BLaER1 (cell line): ENCODE measurements around the gene LRRFIP1.
"Not testable (repeated sequence)": the region's sequence is repeated elsewhere in the genome, so short reads cannot be mapped to it uniquely, and the experiment has no call there.

Experiments
- H3K27ac ChIP-seq: shearing (Covaris generic); formaldehyde crosslinking; 2 replicates; pipeline ENCODE4 v1.8.1; 2022
- H3K27me3 ChIP-seq: shearing (Covaris generic); formaldehyde crosslinking; 2 replicates; pipeline ENCODE4 v1.8.1; 2022
- H3K36me3 ChIP-seq: shearing (Covaris generic); formaldehyde crosslinking; 2 replicates; pipeline ENCODE4 v1.8.1; 2022
- H3K4me1 ChIP-seq: shearing (Covaris generic); formaldehyde crosslinking; 2 replicates; pipeline ENCODE4 v1.8.1; 2022
- H3K4me2 ChIP-seq: shearing (Covaris generic); formaldehyde crosslinking; 2 replicates; pipeline ENCODE4 v1.8.1; 2022
- H3K4me3 ChIP-seq: shearing (Covaris generic); formaldehyde crosslinking; 2 replicates; pipeline ENCODE4 v1.8.1; 2022
- H3K9ac ChIP-seq: shearing (Covaris generic); formaldehyde crosslinking; 2 replicates; pipeline ENCODE4 v1.8.1; 2022
- H3K9me3 ChIP-seq: shearing (Covaris generic); formaldehyde crosslinking; 2 replicates; pipeline ENCODE4 v1.8.1; 2022
- H4K20me1 ChIP-seq: shearing (Covaris generic); formaldehyde crosslinking; 2 replicates; pipeline ENCODE4 v1.8.1; 2022
- Cebpa-rat ChIP-seq: shearing (Covaris generic); IDR thresholded peaks from 2 replicates; pipeline ENCODE4 v1.8.1; 2022

LRRFIP1 gene

DNA sequence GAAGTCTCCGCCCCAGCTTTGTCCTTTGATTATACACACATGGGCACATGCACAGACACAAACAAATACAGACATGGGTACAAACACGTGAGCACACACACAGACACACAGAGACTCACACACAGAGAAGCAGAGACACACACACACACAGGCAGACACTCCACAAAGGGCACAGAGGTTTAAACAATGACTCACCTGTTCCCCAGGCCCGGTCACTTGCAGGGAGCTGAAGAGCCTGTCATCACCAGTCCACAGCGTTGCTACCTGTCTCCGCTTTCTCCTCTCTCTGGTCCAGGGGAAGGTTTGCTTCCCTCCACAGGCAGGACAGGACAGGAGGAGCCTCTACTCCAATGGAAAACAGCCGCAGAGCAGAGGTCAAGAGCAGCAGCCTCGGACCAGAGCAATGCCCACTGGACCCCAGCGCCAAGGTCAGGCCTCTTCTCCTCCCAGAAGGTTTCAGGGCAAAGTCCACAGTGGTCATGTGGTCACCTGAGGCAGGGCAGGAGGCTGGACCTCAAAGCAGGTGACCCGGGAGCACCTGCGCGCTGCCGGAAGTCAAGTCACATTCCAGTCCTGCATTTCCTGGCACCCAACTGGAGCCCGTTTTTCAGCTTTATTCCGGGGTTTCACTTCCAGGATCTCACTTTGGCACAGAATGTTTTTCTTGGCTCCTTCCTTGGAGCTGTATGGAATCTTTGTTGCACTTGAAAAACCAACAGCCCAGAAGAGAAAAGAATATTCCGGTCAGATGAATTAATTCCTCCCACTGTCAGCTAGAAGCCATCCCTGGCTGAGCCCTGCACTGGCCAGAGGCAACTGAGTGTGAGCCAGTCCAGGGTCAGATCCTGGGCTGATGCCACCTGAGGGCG is 36.9 kb upstream of the LRRFIP1 start, which contains the start of gene RAB17:
Gene RAB17 (minus strand): TSS at position 463 of the 869 bp plus-strand sequence. CDS start 4,580 bp downstream, outside the sequence.
- peak within 1 kb of the TSS; percentile 97 for H3K4me2 ChIP-seq
- H3K36me3 ChIP-seq: peaks cover 55% of the 10 kb centered on the region
- H3K27ac ChIP-seq: peak within 1 kb of the TSS; percentile 92
- H3K4me3 ChIP-seq: peak within 1 kb of the TSS; percentile 58
- peaks cover 100% of the 10 kb centered on the region for H3K4me1 ChIP-seq
- peaks cover 53% of the 10 kb centered on the region for H4K20me1 ChIP-seq
- H3K9ac ChIP-seq: peak within 1 kb of the TSS; percentile 87; the same call in 1 of the 2 replicates
- no peak for TF ChIP-seq Cebpa-rat
- no peaks in the 10 kb centered on the region for H3K9me3 ChIP-seq
- H3K27me3 ChIP-seq: no peaks in the 10 kb centered on the region

- H3K27me3 ChIP-seq: no peaks in the 10 kb centered on the region
- H3K27ac ChIP-seq: peak overlapping the region; percentile 92
- peak overlapping the region; percentile 87; the same call in 1 of the 2 replicates for H3K9ac ChIP-seq
- no peaks in the 10 kb centered on the region for H3K9me3 ChIP-seq
- H3K4me1 ChIP-seq: peaks cover 100% of the 10 kb centered on the region
- H4K20me1 ChIP-seq: peaks cover 45% of the 10 kb centered on the region
- peak overlapping the region; percentile 97 for H3K4me2 ChIP-seq
- peaks cover 47% of the 10 kb centered on the region for H3K36me3 ChIP-seq
- peak overlapping the region; percentile 58 for H3K4me3 ChIP-seq
- no peak for TF ChIP-seq Cebpa-rat
These were observed 36.1 kb upstream of the LRRFIP1 start for GRCh38 chr2:237591141-237591881.

- Histone ChIP-seq H3K4me1 (peaks cover 100% of the 10 kb centered on the region), H3K27ac (peak overlapping the region; percentile 92), H4K20me1 (peaks cover 33% of the 10 kb centered on the region), H3K9ac (peak overlapping the region; percentile 87), H3K36me3 (peaks cover 41% of the 10 kb centered on the region), H3K4me3 (peak overlapping the region; percentile 70; the same call in 1 of the 2 replicates), H3K9me3 (no peaks in the 10 kb centered on the region), H3K27me3 (no peaks in the 10 kb centered on the region), H3K4me2 (peak overlapping the region; percentile 97)
- TF ChIP-seq Cebpa-rat: no peak
These were observed 34.9 kb upstream of the LRRFIP1 start for GRCh38 chr2:237592425-237592980.

DNA sequence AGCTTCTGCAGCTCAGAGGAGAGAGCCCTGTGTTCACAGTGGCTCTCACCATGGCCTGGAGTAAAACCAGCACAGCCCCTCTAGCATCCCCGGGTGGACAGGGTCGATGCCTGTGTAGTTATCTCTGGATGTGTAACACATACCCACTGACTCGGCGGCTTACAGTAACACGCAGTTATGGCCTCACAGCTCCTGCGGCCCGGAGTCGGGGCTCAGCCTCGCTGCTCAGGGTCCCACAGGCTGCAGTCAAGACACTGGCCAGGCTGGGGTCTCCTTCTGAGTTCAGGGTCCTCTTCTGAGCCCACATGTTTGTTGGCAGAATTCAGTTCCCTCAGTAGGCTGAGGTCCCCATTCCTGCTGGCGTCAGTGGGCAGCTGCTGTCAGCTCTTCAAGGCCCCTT is 34.4 kb upstream of the LRRFIP1 start:
- TF ChIP-seq Cebpa-rat: no peak
- Histone ChIP-seq H4K20me1 (peaks cover 28% of the 10 kb centered on the region), H3K27me3 (no peaks in the 10 kb centered on the region), H3K27ac (peak overlapping the region; percentile 92), H3K9ac (peak overlapping the region; percentile 87), H3K4me1 (peaks cover 98% of the 10 kb centered on the region), H3K4me2 (peak overlapping the region; percentile 97), H3K4me3 (peak overlapping the region; percentile 70), H3K9me3 (no peaks in the 10 kb centered on the region), H3K36me3 (peaks cover 36% of the 10 kb centered on the region)

DNA sequence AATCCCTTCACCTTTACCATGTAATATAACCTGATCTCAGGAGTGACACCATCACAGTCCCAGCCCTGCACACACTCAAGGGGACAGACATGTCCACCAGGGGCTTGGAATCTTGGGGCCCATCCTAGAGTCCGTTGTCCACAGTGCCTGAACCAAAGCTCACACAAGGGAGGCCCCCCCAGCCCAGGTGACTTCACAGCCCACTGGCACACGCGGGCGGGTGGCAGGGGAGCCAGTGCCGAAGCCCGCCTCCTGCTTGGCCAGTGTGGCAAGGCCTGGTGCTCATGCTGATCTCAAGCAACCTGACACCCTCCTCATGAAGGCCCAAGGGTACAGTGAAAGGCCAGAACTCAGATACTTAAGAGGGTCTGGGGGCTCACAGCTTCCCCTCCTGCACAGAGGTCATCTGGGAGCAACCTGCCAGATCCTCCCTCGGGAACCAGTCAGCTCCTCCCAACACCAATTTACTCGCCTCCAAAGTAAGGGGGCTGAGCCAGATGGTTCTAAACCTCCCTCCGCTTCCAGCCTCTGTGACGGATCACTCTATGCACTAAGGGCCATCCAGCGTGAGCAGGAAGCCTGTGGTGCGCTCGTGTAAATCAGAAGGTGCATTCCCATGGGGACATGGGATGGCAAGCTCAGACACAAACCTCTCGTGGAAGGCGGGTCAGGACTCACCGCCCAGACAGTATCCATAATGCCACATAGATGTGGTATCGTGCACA is 33.6 kb upstream of the LRRFIP1 start:
- Histone ChIP-seq H3K9ac (peak overlapping the region; percentile 87), H3K36me3 (peaks cover 29% of the 10 kb centered on the region), H3K27me3 (no peaks in the 10 kb centered on the region), H3K27ac (peak overlapping the region; percentile 92), H4K20me1 (peaks cover 23% of the 10 kb centered on the region), H3K4me1 (peaks cover 96% of the 10 kb centered on the region), H3K9me3 (no peaks in the 10 kb centered on the region), H3K4me3 (peak overlapping the region; percentile 70), H3K4me2 (peak overlapping the region; percentile 97)
- no peak for TF ChIP-seq Cebpa-rat

- TF ChIP-seq Cebpa-rat: no peak
- peaks cover 17% of the 10 kb centered on the region for H4K20me1 ChIP-seq
- no peaks in the 10 kb centered on the region for H3K27me3 ChIP-seq
- H3K4me3 ChIP-seq: peak overlapping the region; percentile 70
- peak overlapping the region; percentile 87 for H3K9ac ChIP-seq
- H3K27ac ChIP-seq: peak overlapping the region; percentile 92
- peaks cover 96% of the 10 kb centered on the region for H3K4me1 ChIP-seq
- no peaks in the 10 kb centered on the region for H3K9me3 ChIP-seq
- H3K36me3 ChIP-seq: peaks cover 24% of the 10 kb centered on the region; the same call in 1 of the 2 replicates
- H3K4me2 ChIP-seq: peak overlapping the region; percentile 97
These were observed 32.9 kb upstream of the LRRFIP1 start for GRCh38 chr2:237594514-237594871.

- 0 out of 2 replicates have a peak, but pooled peaks cover 11% of the 10 kb centered on the region for H3K36me3 ChIP-seq
- not testable (repeated sequence) for H3K9me3 ChIP-seq, H3K27me3 ChIP-seq, H4K20me1 ChIP-seq
- peak overlapping the region; percentile 70 for H3K4me3 ChIP-seq
- peak overlapping the region; percentile 92 for H3K27ac ChIP-seq
- H3K4me1 ChIP-seq: peaks cover 96% of the 10 kb centered on the region
- peak overlapping the region; percentile 97 for H3K4me2 ChIP-seq
- peak overlapping the region; percentile 87 for H3K9ac ChIP-seq
These were observed 31.4 kb upstream of the LRRFIP1 start for GRCh38 chr2:237595829-237596519.

GRCh38 chr2:237596520-237597195 is 30.7 kb upstream of the LRRFIP1 start:
- H3K36me3 ChIP-seq: 0 out of 2 replicates have a peak, but pooled peaks cover 11% of the 10 kb centered on the region
- peaks cover 96% of the 10 kb centered on the region for H3K4me1 ChIP-seq
- H3K9me3 ChIP-seq: no peaks in the 10 kb centered on the region
- peak overlapping the region; percentile 70 for H3K4me3 ChIP-seq
- TF ChIP-seq Cebpa-rat: no peak
- peak overlapping the region; percentile 87 for H3K9ac ChIP-seq
- H4K20me1 ChIP-seq: no peaks in the 10 kb centered on the region
- peak overlapping the region; percentile 92 for H3K27ac ChIP-seq
- H3K4me2 ChIP-seq: peak overlapping the region; percentile 97
- no peaks in the 10 kb centered on the region for H3K27me3 ChIP-seq
